Right kidney (tissue), 1 donor: ENCODE data around the gene TRERF1.

Source experiments
- DNase-seq: peaks from one replicate; pipeline ENCODE4 v3.0.0-alpha.2; 2016

TRERF1 gene

DNA sequence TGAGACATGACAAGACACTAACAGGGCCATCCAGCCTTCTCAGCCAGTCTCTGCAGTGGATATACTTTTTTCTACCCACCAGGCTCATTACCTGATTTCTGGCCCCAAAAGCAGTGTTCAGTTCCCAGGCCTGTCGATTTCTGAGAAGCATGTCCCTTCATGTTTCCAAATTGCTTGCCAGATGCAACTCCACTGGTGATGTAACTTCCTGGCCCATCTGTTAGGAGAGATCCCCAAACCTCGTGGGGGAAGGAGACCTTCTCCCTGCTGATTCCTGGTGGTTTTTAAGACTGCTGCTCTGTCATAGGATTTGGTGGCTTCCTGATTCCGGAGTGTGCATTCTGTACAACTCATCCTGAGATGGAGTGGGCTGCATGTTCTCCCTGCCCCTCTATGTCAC lies 202.4 kb downstream of the TRERF1 start:
- no peak for DNase-seq

DNA sequence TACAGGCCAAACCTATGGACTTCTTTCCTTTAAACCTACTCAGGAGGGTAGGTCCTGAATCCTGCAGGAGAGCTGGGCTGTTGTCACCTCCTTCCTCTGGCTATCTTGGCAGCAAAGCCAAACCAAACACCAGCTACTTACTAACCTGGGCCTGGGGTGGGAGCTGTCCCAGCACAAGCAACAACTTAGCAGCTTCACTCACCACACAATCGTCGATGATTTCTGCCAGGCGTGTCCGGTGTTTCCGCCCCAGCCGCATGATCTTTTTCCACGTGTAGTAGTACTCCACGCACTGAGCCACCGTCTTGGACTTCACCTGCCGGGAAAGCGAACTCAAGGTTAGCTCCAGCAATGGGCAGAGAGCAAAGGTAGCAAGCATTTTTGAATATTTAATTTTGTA lies 208.7 kb downstream of the TRERF1 start:
- no peak for DNase-seq

DNA sequence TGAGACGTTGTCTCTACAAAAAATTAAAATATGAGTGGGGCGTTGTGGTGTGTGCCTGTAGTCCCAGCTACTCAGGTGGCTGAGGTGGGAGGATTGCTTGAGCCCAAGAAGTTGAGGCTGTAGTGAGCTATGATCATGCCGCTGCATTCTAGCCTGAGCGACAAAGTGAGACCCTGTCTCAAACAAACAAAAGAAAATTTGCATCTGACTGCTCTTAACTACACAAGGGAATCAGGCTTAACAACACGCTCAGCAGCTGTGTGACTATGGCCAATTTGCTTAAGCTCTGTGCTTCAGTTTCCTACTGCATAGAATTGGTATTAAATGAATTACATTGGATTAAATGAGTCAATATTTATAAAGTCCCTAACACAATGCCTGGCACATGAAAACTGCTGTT lies 209.8 kb downstream of the TRERF1 start:
- no peak for DNase-seq

DNA sequence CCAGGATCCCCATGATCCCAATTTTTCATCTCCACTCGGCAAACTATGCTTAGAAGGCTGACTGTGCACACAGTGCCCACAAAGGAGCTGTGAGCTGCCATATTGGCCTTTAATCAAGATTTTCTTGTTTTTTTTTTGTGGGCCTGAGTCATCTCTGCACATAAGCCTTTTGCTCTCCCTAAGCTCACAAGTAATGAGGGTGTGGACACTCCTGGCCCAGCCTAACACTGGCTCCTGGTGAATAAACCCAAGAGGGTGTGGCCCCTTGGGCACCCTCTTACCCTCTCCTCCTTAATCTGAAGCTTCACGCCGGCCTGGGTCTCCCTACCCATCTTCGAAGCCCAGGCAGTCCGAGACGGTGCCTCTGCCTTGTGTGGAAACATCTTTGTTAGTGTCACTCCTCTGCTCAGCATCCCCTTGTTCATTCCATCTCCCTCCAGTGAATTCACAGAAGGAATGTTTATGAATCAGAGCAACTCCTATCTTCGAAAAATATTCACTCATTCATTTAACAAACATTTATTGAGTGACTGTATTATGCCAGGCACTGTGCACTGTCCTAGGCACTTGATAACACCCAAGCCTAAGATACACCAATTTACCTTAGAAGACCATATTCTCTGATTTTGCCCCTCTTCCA lies 211.9 kb downstream of the TRERF1 start:
- no peak for DNase-seq

DNA sequence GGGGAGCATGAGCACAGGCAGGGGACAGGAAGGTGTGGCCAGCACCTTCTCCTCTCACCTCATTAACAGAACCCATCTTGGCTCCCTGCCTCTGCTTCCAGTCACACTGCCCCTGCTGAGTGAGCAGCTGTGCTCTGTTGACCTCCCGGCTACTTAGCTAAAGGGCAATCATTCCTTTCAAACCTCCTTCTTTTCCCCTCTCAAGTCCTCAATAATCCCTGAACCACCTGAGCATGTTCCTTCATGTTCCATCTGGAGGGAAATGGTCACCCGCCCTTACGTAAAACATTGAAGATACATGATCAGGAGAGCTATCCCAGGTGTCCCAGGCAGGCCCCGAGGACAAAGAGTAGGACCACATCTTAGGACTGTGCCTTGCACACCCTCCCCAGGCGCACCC lies 212.4 kb downstream of the TRERF1 start:
- no peak for DNase-seq

DNA sequence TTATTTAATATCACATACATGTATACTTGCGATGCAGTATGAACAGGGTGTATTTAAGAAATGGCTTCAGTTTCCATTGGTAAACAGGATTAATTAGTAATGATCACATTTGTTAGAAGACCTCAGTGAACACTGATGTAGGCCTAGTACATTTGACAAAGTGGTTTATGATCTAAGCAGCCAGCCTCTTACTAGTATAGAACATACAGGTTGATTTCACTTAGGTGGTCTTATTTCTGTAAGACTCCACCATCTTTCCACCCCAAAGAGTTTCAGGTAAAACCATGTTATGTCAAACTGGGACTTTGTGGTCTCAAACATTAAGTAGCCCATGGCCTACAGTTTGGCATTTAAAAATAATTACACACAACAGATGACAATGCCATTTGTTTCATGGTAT lies 213.9 kb downstream of the TRERF1 start:
- DNase-seq, result no peak

DNA sequence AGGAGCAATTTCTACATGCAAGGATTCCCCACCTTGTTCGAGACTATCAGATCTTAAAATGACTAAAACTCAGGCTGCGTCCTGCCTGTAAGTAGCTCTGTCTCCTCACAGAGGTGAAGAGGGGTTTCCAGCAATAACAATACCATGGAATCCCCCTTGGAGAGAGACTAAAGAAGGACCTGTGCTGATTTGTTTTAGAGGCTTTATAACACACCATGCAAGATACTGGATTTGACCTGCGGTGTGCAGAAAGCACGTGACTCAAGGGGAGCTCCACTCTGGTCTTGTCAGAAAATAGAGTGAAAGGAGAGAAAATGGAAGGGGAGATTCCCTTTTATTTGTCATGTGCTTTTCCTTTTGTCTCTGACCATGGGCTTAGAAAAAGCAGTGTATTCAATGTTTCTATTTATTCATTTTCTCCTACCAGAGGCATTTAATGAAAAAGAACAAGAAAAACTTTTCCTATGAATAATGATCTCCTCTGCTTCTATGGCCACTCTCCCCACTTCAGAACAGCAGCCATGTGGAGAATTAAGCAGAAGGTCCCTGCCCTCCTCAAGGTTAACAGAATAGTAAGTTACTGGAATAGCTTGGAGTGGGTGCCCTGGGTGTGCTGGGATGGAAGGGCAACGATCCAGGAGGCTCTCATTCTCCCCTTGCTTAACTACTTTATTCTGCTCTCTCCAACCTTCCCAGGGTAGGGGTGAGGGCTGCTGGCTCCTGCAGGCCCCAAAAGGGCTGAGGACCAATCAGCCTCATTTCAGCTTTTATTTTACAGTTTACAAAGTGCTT lies 214.8 kb downstream of the TRERF1 start:
- no peak for DNase-seq

DNA sequence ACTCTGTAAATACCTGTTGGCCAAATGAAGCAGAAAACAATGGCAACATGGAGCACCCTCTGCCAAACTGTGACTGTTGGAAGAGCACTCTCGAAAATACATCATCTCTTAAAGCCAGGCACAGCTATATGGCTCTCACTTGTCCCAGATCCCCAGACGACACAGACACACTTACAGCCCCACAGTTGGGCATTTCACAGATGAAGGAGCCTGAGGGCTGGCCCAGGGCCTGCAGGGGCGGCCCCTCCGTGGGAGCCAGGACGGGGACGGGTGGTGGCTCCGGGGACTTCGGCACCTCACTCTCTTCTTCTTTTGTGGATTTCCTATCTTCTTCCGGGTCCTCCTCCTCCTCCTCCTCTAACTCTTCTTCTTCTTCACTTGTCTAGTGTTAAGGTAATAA lies 215.7 kb downstream of the TRERF1 start:
- DNase-seq, result no peak

DNA sequence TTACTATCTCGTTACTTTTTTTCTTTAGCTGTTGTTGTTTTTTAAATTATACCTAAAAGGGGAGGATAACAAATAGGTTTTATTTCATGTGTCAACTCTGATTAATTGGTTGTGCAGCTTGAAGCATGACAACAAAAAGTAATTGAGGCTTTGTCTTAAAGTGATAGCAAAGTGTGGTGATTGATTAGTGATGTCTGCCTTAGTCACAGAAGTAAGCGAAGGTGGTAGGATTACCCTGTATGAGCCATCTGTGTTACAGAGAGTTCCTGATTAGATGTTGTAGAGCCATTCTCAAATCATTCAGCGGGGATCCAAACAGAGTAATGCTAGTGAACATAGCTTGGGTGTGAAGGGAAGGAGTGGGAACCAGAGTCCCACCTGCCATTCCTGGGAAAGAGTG lies 219.7 kb downstream of the TRERF1 start:
- no peak for DNase-seq

DNA sequence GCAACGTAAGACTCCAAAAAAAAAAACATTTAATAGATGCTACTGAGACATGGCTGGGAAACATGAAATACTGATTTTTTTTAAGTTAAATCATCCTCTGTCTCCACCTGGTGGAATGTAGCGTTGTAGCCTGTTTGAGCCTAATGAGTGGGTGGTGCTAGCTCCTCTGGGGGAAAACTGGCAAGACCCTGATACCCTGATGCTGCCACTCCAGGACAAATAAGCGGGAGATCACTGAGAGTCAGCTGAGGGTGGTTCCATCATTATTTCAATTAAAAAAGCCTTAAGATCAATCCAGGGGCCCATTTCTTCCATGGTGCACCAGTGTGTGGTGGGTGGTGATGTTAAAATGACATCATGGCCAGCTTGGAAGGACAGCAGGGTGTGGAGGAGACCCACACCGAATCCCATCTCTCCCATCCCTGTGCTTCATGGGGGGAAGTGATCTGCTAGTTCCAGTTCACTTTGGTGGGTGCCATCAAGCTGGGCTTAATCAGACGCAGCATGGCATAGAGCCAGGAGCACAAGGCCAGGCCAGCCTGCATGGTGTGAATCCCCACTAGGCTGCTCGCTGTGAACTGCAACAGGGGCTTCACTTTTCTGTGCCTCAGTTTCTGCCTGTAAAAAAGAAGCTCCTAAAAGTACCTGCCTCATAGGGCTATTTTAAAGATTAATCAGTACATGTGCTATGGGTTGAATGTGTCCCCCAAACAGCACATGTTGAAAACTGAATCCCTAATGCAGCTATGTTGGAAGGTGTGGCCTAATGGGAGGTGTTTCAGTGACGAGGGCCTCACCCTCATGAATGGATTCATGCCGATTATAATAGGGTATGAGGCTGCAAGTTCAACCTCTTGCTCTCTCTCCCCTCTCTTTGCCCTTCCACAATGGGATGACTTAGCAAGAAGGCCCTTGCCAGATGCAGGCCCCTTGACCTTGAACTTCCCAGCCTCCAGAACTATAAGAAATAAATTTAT lies 221.1 kb downstream of the TRERF1 start:
- no peak for DNase-seq

DNA sequence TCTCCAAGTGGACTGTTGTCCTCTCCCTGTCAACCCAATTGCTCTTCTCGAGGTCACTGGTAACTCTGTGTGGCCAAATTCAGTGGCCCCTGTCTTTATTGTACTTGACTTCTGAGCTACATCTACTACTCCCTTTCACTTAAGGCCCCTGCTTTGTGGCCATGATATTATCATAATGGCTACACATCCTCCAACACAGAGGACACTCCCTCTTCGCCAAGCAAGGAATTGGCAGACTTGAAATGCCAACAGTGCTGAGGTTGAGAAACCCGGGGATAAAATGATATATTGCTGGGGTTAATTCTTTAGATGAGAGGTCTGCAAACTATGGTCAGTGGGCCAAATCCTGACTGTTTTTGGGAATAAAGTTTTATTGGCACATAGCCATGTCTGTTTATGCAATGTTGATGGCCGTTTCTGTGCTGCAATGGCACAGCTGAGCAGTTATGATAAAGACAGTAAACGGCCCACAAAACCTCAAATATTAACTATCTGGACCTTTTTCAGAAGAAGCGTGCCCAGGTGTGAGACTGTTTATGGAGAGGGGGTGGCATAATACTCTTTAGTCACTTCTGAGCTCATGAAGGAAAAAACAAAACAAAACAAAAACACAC lies 222.1 kb downstream of the TRERF1 start:
- no peak for DNase-seq

DNA sequence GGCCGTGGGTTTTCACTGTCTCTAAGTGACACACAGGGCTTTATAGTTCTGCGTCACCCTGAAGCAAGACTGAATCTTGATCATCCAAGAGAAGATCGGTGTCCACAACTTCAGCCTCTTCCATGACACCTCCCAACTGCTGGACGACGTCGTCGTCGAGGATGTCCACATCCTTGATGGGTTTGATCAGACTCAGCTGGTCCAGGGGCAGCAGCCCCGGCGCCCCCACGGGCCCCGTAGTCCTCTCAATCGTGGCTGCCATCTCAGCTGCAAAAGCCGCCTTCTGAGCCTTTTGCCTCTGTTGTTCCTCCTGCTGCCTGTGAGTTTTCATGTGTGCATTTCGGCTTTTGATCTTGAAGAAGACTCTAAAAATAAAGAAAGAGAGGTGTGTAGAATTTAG lies 223.4 kb downstream of the TRERF1 start:
- DNase-seq, result no peak

DNA sequence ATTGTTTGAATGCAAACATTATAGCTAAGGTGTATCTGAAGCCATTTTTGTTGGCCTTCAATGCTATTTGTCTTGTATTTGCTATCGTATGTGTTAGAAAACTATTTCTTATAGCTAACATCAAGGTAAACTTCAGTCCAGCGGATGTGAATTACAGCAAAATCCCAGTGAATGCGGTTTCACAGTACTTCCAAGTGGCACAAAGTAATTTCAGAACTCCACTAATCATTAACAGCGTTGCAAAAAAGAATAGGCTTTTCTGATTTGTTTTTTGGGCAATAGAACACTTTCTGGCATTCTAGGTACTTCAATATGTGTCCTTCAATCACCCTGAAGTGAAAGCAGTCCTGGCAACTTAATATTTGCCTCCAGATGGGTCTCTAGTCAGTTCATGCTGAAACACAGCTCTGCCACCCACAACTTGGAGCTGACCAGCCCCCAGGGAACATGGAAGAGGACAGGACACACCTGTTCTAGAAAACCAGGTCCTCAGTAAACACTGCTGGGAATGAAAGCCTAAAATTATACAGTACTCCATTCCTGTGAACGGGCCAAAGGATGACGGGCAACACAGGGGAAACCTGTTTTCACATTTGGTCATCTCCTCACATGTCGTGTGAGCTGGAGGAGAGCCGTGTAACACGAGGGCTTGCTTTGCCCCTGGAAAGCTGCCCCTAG lies 224.4 kb downstream of the TRERF1 start:
- DNase-seq, result no peak

DNA sequence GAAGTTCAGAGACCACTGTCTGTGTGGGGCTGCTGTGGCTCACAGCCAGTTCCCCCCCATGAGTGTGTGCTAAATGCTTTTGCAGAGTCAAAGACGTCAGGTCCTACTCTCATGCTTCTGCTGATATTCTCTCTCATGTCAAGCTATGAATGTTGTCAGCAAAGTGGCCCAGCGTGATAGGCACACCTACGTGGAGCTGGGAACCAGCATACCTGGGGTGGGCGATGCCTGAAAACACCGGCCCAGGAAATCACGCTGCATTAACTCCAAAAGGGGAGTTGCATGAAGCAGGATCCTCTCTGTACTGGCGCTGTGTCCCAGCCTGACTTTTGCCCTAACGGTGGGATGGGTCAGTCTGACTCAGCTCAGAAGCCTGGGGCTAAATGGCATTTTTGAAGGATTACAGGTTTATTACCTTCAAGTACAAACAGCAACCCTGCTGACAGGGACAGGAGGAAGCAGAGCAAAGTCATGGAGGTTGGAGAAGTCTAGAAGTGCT lies 225.0 kb downstream of the TRERF1 start:
- DNase-seq, result no peak

DNA sequence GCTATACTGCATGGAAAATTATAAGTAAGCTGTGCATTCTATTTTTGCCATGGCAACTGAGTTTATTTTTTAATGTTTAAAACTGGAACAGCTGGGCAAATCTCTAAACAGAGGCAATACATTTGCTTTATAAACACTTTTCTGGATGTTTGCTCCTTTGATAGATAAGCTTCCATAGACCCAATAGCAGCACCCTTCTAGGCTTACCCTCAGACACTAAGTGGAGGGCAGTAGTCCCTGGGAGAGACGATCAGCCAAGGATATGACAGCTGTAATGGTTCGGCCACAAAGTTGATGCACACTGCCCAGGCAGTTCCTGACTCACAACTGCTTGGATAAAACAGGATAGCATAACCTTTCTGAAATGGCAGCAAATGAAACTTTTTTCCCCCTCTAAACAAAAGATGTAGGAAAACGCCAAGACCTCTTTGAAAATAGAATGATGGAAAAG lies 225.5 kb downstream of the TRERF1 start:
- DNase-seq, result no peak

DNA sequence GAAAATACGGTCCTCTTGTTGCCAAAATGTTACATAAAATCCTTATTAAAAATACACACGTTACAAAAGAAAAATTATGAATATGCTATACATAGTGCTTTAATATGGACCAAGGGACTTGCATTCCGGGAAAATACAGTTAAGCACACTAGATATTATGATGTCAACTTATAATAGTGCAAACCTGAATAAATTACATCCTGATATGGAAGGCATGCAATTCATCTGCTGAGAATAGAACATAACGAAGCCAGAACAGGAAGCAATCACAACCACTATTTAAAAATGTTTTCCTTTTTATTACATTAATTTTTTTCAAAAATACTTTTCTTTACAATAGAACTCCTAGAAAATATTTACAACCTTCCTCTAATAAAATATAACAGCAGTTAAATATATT lies 226.3 kb downstream of the TRERF1 start:
- no peak for DNase-seq

DNA sequence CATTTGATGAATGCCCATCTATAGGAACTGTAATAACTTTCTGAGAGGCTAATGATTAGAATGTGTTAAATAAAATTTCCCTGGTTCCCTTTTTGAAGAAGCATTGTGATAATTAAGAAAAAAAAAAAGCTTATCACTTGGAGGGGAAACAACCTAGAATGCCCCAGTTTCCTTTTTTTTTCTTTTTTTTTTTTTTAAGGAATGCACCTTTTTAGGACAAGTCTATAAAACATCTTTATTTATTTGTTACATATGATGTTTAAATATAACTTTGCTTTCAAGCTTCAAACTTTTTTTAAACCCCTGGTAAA lies 226.7 kb downstream of the TRERF1 start:
- no peak for DNase-seq

DNA sequence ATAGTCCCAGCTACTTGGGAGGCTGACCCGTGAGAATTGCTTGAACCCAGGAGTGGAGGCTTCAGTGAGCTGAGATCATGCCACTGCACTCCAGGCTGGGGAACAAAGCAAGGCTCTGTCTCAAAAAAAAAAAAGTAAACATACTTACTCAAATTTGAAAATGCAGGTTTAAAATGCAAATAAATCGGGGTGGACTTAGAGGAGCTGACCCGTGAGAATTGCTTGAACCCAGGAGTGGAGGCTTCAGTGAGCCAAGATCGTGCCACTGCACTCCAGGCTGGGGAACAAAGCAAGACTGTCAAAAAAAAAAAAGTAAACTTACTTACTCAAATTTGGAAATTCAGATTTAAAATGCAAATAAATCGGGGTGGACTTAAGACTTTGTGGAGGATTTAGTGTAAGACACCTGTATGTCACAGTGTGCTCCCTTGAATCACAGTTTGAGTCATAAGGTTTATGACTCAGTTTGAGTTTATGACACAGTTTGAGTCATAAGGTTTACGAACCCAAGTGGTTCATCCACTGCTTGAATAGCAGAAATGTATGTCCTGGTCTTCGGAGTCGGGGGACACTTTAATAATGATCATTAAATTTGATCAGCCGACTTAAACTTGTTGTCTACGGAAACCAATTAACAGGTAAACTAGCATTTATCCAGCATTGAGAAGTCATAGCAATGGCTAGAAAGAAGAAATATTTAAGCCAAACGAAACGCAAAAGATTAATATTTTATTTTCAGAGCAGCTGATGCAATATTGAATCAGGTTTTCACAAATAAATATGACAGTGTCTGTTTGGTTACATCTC lies 227.3 kb downstream of the TRERF1 start:
- no peak for DNase-seq

DNA sequence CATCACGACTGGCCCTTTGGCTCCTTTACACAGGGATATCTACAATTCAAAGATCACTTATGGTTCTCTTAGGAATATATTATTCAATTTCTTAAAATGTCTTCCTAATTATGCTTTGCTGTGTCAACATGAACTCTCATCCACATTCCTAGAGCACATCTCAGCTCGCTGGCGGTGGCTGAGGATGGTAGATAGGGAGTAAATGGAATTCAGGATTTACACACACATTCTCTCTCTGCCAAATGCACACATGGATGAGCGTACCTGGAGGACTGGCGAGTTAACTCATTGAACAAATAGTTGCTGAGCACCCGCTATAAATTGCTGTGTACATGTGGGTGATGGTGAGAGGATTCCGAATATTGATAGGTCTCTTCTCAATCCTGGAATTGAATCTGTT lies 229.3 kb downstream of the TRERF1 start:
- DNase-seq, result no peak

DNA sequence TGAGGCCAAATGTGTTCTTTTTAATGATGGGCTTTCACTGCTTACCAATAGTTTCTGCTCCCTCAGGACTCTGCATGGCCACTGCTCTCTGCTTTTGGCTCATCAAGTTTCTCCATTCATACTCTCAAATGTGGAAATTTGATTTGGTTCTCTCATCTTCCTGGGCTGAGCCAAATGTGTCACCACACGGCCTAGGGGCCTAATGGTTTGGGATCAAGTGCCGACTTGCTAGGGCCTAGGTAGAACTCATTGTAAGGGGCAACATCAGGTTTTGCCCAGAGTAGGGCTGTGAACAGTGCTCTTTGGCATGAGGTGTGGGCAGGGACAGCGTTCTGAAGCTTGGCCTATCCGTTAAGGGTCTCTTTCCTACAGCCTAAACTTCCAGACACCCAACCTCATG lies 230.2 kb downstream of the TRERF1 start:
- DNase-seq, result no peak

DNA sequence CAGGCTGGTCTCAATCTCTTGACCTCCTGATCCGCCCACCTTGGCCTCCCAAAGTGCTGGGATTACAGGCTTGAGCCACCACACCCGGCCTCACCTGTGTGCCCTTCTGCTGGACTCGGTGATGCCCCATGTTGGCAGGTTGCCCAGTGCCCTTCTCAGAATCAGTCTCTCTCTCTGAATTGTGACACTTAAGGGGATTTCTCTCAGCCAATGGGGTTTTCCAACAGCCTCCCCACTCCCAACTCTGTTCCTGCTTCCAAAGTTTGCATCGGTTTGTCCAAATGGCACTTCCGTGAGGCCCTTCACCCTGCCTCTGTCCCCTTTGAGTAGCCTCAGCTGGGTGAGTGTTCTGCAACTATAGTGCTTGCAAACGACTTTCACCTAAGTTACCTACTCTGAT lies 230.9 kb downstream of the TRERF1 start:
- DNase-seq, result no peak
